ENCODE results near the gene SPI1.
A peak's percentile ranks its signal among the peaks of the same experiment; 100 is the strongest.

The SPI1 gene

GRCh38 chr11:47375020-47375419 lies 3.3 kb downstream of the SPI1 start:
- Histone ChIP-seq H3K9me3 (ENCODE audit: insufficient read depth, low read length) (no peaks in the 10 kb centered on the region), H3K4me1 (ENCODE audit: insufficient read depth, insufficient read length) (peaks cover 26% of the 10 kb centered on the region)

GRCh38 chr11:47374720-47375019 lies 3.7 kb downstream of the SPI1 start:
- no peak for TF ChIP-seq SUZ12 (IDR thresholded peaks at IDR 0.05; ENCODE audit: extremely low read depth, insufficient read depth, insufficient read length)
- TF ChIP-seq YY1 (IDR thresholded peaks at IDR 0.05; ENCODE audit: insufficient read depth, insufficient read length) = no peak
- no peak for TF ChIP-seq ZNF274 (IDR thresholded peaks at IDR 0.05; ENCODE audit: low read depth, low read length)
- Histone ChIP-seq H3K4me3 (ENCODE audit: insufficient read length, low read depth) (no peak overlapping the region), H3K36me3 (ENCODE audit: insufficient read depth, insufficient read length, low read length) (no peaks in the 10 kb centered on the region), H3K27me3 (ENCODE audit: insufficient read depth, insufficient read length) (no peaks in the 10 kb centered on the region), H3K4me1 (ENCODE audit: insufficient read depth, insufficient read length) (peaks cover 26% of the 10 kb centered on the region), H3K9ac (ENCODE audit: insufficient read length, low read depth) (no peak overlapping the region), H3K9me3 (ENCODE audit: insufficient read depth, low read length) (no peaks in the 10 kb centered on the region)
- no peak for DNase-seq (ENCODE audit: low read depth, low spot score)

More at GRCh38 chr11:47375020-47375419, 3.3 kb downstream of the SPI1 start:
- no peaks in the 10 kb centered on the region for H3K27me3 ChIP-seq (ENCODE audit: insufficient read depth, insufficient read length)
- H3K36me3 ChIP-seq (ENCODE audit: insufficient read depth, insufficient read length, low read length) = no peaks in the 10 kb centered on the region
- no peak overlapping the region for H3K4me3 ChIP-seq (ENCODE audit: insufficient read length, low read depth)
- no peak for DNase-seq (ENCODE audit: low read depth, low spot score)
- H3K9ac ChIP-seq (ENCODE audit: insufficient read length, low read depth) = no peak overlapping the region
- no peak for TF ChIP-seq ZNF274 (IDR thresholded peaks at IDR 0.05; ENCODE audit: low read depth, low read length)
- TF ChIP-seq SUZ12 (IDR thresholded peaks at IDR 0.05; ENCODE audit: extremely low read depth, insufficient read depth, insufficient read length) = no peak
- TF ChIP-seq YY1 (IDR thresholded peaks at IDR 0.05; ENCODE audit: insufficient read depth, insufficient read length) = no peak

GRCh38 chr11:47373876-47374719 lies 4.2 kb downstream of the SPI1 start:
- H3K27me3 ChIP-seq (ENCODE audit: insufficient read depth, insufficient read length) = no peaks in the 10 kb centered on the region
- no peaks in the 10 kb centered on the region for H3K36me3 ChIP-seq (ENCODE audit: insufficient read depth, insufficient read length, low read length)
- H3K9ac ChIP-seq (ENCODE audit: insufficient read length, low read depth) = no peak overlapping the region
- peaks cover 26% of the 10 kb centered on the region for H3K4me1 ChIP-seq (ENCODE audit: insufficient read depth, insufficient read length)
- no peaks in the 10 kb centered on the region for H3K9me3 ChIP-seq (ENCODE audit: insufficient read depth, low read length)
- TF ChIP-seq SUZ12 (IDR thresholded peaks at IDR 0.05; ENCODE audit: extremely low read depth, insufficient read depth, insufficient read length) (no peak), ZNF274 (IDR thresholded peaks at IDR 0.05; ENCODE audit: low read depth, low read length) (no peak), YY1 (IDR thresholded peaks at IDR 0.05; ENCODE audit: insufficient read depth, insufficient read length) (no peak)
- no peak overlapping the region for H3K4me3 ChIP-seq (ENCODE audit: insufficient read length, low read depth)
- DNase-seq (ENCODE audit: low read depth, low spot score) = peak; percentile 61

DNA sequence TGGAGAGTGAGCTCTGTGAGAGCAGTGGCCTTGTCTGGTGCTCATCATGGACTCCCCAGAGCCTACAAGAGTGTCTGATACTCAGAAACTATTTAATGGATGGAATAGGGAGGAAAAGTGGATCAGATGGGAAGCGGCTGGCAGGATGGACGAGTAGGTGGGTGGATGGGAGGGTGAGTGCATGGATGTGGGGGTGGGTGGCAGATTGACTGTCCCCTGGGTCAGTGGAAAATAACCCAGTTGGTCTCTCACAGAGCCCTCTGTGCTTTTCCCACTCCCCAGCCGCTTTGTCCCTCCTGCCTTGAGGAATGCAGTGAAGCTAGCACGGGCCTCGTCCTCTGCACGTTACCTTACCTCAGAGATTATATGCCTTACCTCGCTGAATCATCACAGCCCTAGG lies 5.9 kb downstream of the SPI1 start:
- Histone ChIP-seq H3K4me3 (ENCODE audit: insufficient read length, low read depth) (no peak overlapping the region), H3K4me1 (ENCODE audit: insufficient read depth, insufficient read length) (peaks cover 23% of the 10 kb centered on the region), H3K9ac (ENCODE audit: insufficient read length, low read depth) (no peak overlapping the region), H3K27me3 (ENCODE audit: insufficient read depth, insufficient read length) (no peaks in the 10 kb centered on the region), H3K36me3 (ENCODE audit: insufficient read depth, insufficient read length, low read length) (no peaks in the 10 kb centered on the region), H3K9me3 (ENCODE audit: insufficient read depth, low read length) (no peaks in the 10 kb centered on the region)
- DNase-seq (ENCODE audit: low read depth, low spot score) = no peak
- TF ChIP-seq YY1 (IDR thresholded peaks at IDR 0.05; ENCODE audit: insufficient read depth, insufficient read length) = no peak
- no peak for TF ChIP-seq ZNF274 (IDR thresholded peaks at IDR 0.05; ENCODE audit: low read depth, low read length)
- no peak for TF ChIP-seq SUZ12 (IDR thresholded peaks at IDR 0.05; ENCODE audit: extremely low read depth, insufficient read depth, insufficient read length)

DNA sequence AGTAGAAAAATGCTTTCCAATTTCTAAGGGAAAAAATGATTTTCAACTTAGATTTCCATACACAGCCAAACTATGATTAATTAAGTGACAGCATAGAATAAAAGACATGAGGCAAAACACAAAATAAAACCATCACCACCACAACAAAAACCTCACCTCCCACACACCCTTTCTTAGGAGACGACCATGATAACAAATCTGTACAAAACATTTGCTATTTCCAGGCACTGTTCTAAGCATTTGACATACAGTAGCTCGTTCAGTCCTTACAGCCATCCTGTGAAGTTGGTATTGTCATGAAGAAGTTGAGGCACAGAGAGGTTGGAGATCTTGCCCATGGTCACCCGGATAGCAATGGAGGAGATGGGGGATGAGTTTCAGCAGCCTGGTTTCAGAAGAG lies 8.7 kb downstream of the SPI1 start:
- no peak for DNase-seq (ENCODE audit: low read depth, low spot score)
- no peaks in the 10 kb centered on the region for H3K36me3 ChIP-seq (ENCODE audit: insufficient read depth, insufficient read length, low read length)
- no peak overlapping the region for H3K4me3 ChIP-seq (ENCODE audit: insufficient read length, low read depth)
- H3K9ac ChIP-seq (ENCODE audit: insufficient read length, low read depth) = no peak overlapping the region
- peaks cover 8% of the 10 kb centered on the region for H3K4me1 ChIP-seq (ENCODE audit: insufficient read depth, insufficient read length)
- no peak for TF ChIP-seq ZNF274 (IDR thresholded peaks at IDR 0.05; ENCODE audit: low read depth, low read length)
- TF ChIP-seq SUZ12 (IDR thresholded peaks at IDR 0.05; ENCODE audit: extremely low read depth, insufficient read depth, insufficient read length) = no peak
- no peak for TF ChIP-seq YY1 (IDR thresholded peaks at IDR 0.05; ENCODE audit: insufficient read depth, insufficient read length)
- H3K27me3 ChIP-seq (ENCODE audit: insufficient read depth, insufficient read length) = no peaks in the 10 kb centered on the region
- H3K9me3 ChIP-seq (ENCODE audit: insufficient read depth, low read length) = no peaks in the 10 kb centered on the region

DNA sequence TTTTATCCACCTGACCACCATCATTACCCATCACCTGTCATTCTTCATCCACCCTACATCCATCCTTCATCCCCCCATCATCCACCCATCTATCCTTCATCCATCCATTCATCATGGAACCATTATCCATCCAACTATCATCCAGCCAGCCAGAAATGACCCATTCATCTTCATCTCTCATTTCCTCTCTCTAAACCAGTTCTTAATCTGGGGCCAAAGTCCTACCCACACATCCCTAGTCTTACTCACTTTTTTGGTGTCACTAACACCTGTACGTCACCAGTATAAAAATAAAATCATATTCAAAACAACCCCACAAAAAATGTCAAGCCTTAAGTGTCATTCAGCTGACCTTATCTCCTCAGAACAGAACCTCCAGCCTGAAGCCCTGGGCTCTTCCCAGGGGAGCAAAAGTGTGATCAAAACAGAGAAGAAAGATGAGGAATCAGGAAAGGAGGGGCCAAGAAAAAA lies 12.3 kb downstream of the SPI1 start:
- no peaks in the 10 kb centered on the region for H3K4me1 ChIP-seq (ENCODE audit: insufficient read depth, insufficient read length)
- no peak for DNase-seq (ENCODE audit: low read depth, low spot score)
- H3K4me3 ChIP-seq (ENCODE audit: insufficient read length, low read depth) = no peak overlapping the region
- no peaks in the 10 kb centered on the region for H3K27me3 ChIP-seq (ENCODE audit: insufficient read depth, insufficient read length)
- H3K36me3 ChIP-seq (ENCODE audit: insufficient read depth, insufficient read length, low read length) = no peaks in the 10 kb centered on the region
- H3K9ac ChIP-seq (ENCODE audit: insufficient read length, low read depth) = no peak overlapping the region
- H3K9me3 ChIP-seq (ENCODE audit: insufficient read depth, low read length) = no peaks in the 10 kb centered on the region
- no peak for TF ChIP-seq SUZ12 (IDR thresholded peaks at IDR 0.05; ENCODE audit: extremely low read depth, insufficient read depth, insufficient read length)
- no peak for TF ChIP-seq YY1 (IDR thresholded peaks at IDR 0.05; ENCODE audit: insufficient read depth, insufficient read length)
- TF ChIP-seq ZNF274 (IDR thresholded peaks at IDR 0.05; ENCODE audit: low read depth, low read length) = no peak

GRCh38 chr11:47361419-47361818 lies 16.9 kb downstream of the SPI1 start:
- no peaks in the 10 kb centered on the region for H3K4me1 ChIP-seq (ENCODE audit: insufficient read depth, insufficient read length)
- no peak overlapping the region for H3K4me3 ChIP-seq (ENCODE audit: insufficient read length, low read depth)
- no peaks in the 10 kb centered on the region for H3K27me3 ChIP-seq (ENCODE audit: insufficient read depth, insufficient read length)
- H3K9me3 ChIP-seq (ENCODE audit: insufficient read depth, low read length) = no peaks in the 10 kb centered on the region
- DNase-seq (ENCODE audit: low read depth, low spot score) = no peak
- H3K36me3 ChIP-seq (ENCODE audit: insufficient read depth, insufficient read length, low read length) = peaks cover 3% of the 10 kb centered on the region
- no peak for TF ChIP-seq ZNF274 (IDR thresholded peaks at IDR 0.05; ENCODE audit: low read depth, low read length)
- TF ChIP-seq YY1 (IDR thresholded peaks at IDR 0.05; ENCODE audit: insufficient read depth, insufficient read length) = no peak
- no peak for TF ChIP-seq SUZ12 (IDR thresholded peaks at IDR 0.05; ENCODE audit: extremely low read depth, insufficient read depth, insufficient read length)
- H3K9ac ChIP-seq (ENCODE audit: insufficient read length, low read depth) = no peak overlapping the region

All from NT2/D1 (cell line).